ENCODE data around the gene HVCN1. TPM values are rescaled to one million over a fixed set of nuclear protein-coding genes. Genes with fewer than 3 reads are reported as not detected.
"Not testable (repeated sequence)": the region's sequence is repeated elsewhere in the genome, so short reads cannot be mapped to it uniquely, and the experiment has no call there.

HVCN1 gene
- total RNA-seq, 4 donors from 2014 or later: 4.5 to 13.8 (median 9.6) TPM

GRCh38 chr12:110602085-110602814, 86.7 kb downstream of the HVCN1 start:
- H3K4me1 ChIP-seq, H3K27ac ChIP-seq, H3K27me3 ChIP-seq, H3K36me3 ChIP-seq, H3K4me3 ChIP-seq, H3K9me3 ChIP-seq: not testable (repeated sequence)
- peak in 1 of 2 donors; percentile 47 for DNase-seq (ENCODE audit: low spot score in 2 of 2)
- TF ChIP-seq CTCF (IDR thresholded peaks at IDR 0.05): peak; percentile 48 to 78 (median 63)
- 64% methylated on average over 14 of the region's 14 CpGs for WGBS, 2 donors

- Histone ChIP-seq H3K36me3 (no peaks in the 10 kb centered on the region), H3K27ac (peak overlapping the region in 2 of 4 donors; percentile 8 to 40), H3K27me3 (no peaks in the 10 kb centered on the region), H3K9me3 (no peaks in the 10 kb centered on the region), H3K4me3 (no peak overlapping the region), H3K4me1 (peaks cover 0 to 4% (median 0%) of the 10 kb centered on the region in 4 donors)
- no peak for DNase-seq (ENCODE audit: low spot score in 2 of 2)
- 39 to 46% methylated on average over 4 of the region's 4 CpGs for WGBS, 2 donors
- TF ChIP-seq EP300 (IDR thresholded peaks at IDR 0.05): no peak
- TF ChIP-seq POLR2A (IDR thresholded peaks at IDR 0.05): no peak
- peak; percentile 12 to 78 (median 40) for TF ChIP-seq CTCF (IDR thresholded peaks at IDR 0.05)
Observed at GRCh38 chr12:110600254-110600653, 88.7 kb downstream of the HVCN1 start.

GRCh38 chr12:110599334-110599733, 89.6 kb downstream of the HVCN1 start:
- no peak overlapping the region for H3K27ac ChIP-seq
- no peak for DNase-seq (ENCODE audit: low spot score in 2 of 2)
- TF ChIP-seq POLR2A (IDR thresholded peaks at IDR 0.05): no peak
- no peak for TF ChIP-seq CTCF (IDR thresholded peaks at IDR 0.05)
- TF ChIP-seq EP300 (IDR thresholded peaks at IDR 0.05): no peak
- H3K4me1 ChIP-seq: peaks cover 0 to 4% (median 0%) of the 10 kb centered on the region in 4 donors
- H3K36me3 ChIP-seq: no peaks in the 10 kb centered on the region
- no peak overlapping the region for H3K4me3 ChIP-seq
- H3K27me3 ChIP-seq: no peaks in the 10 kb centered on the region
- WGBS, 2 donors: 73 to 80% methylated on average over 4 of the region's 4 CpGs
- H3K9me3 ChIP-seq: no peaks in the 10 kb centered on the region

Small RNA genes within 50 kb of the gene (small RNA-seq; reads per million reads assigned to genes)
- not detected for gene RN7SL387P

Other genes with a start within 250 kb of the HVCN1 start
- gene ARPC3, start 238.8 kb downstream of the HVCN1 start, total RNA-seq: 100 to 1,000 TPM; 153 to 297 (median 181) TPM
- 10 to 100 TPM; 16.7 to 31.0 (median 24.8) TPM for gene GPN3, start 220.9 kb downstream of the HVCN1 start, total RNA-seq
- gene FAM216A, start 220.3 kb downstream of the HVCN1 start, total RNA-seq: 1 to 10 TPM; 4.1 to 9.6 (median 6.2) TPM
- gene VPS29, start 187.0 kb downstream of the HVCN1 start, total RNA-seq: 100 to 1,000 TPM in 1 of 4 donors, 10 to 100 TPM in 3; 66.6 to 142 (median 82.9) TPM
- gene RAD9B, start 186.8 kb downstream of the HVCN1 start, total RNA-seq: 1 to 10 TPM in 1 of 4 donors, under 1 TPM in 3; 0.30 to 2.4 (median 0.71) TPM
- 10 to 100 TPM; 21.6 to 23.6 (median 23.1) TPM for gene PPTC7, start 105.8 kb downstream of the HVCN1 start, total RNA-seq
- gene TCTN1, start 75.0 kb downstream of the HVCN1 start, total RNA-seq: 10 to 100 TPM; 45.0 to 71.2 (median 64.5) TPM
- 10 to 100 TPM; 74.5 to 96.4 (median 83.9) TPM for gene PPP1CC, start 53.8 kb upstream of the HVCN1 start, total RNA-seq
- gene CCDC63, start 157.9 kb upstream of the HVCN1 start, total RNA-seq: not detected
- gene MYL2, start 231.5 kb upstream of the HVCN1 start, total RNA-seq: not detected